ENCODE results near the gene CHAMP1. TPM values are rescaled to one million over a fixed set of nuclear protein-coding genes. Genes with fewer than 3 reads are reported as not detected.

The CHAMP1 gene
- total RNA-seq, 2 experiments from 2014 or later, result 11.0 to 12.2 TPM

DNA sequence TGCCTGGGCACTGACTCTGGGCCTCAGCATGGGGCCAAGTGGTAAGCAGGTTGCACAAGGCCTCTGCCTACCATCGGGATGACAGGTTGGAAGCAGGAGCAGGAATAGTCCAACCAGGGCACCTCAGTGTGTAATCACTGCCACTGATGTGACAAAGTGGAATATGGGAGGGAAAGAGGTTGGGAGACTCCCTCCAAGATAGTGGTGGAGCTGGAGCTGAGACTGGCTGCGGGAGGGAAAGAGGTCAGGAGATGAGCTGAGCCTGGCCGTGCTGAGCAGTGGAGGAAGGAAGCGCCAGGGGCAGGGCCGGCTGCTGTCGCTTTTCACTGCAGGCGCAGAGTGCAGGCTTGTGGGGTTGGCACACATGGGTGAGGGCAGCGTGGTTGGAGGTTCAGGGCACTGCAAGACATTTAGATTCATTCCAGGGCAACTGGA lies 26.1 kb upstream of the CHAMP1 start:
- Histone ChIP-seq H3K27ac (ENCODE audit: low read depth in 1 of 2, low read length in 2 of 2) (no peak overlapping the region), H3K9me3 (ENCODE audit: control insufficient read depth in 1 of 2, insufficient read depth in 1 of 2, low read length in 2 of 2) (no peaks in the 10 kb centered on the region), H3K4me1 (ENCODE audit: insufficient read depth, low read length) (peaks cover 13% of the 10 kb centered on the region), H3K27me3 (ENCODE audit: control insufficient read depth in 1 of 2, insufficient read depth in 2 of 2, low read length in 2 of 2) (no peaks in the 10 kb centered on the region), H3K4me3 (ENCODE audit: low read length) (no peak overlapping the region), H3K36me3 (ENCODE audit: insufficient read depth, low read length) (peaks cover 64% of the 10 kb centered on the region)
- Mint-ChIP-seq H3K36me3 (ENCODE audit: low read depth) (peaks cover 94% of the 10 kb centered on the region), H3K4me1 (ENCODE audit: low read depth) (peaks cover 40% of the 10 kb centered on the region), H3K27ac (peak overlapping the region; percentile 12), H3K27me3 (no peaks in the 10 kb centered on the region), H3K4me3 (no peak overlapping the region), H3K9me3 (no peaks in the 10 kb centered on the region)
- intact Hi-C loops (cut with DNase I, micrococcal nuclease), result no loop called here
- TF ChIP-seq, protein P1, sequence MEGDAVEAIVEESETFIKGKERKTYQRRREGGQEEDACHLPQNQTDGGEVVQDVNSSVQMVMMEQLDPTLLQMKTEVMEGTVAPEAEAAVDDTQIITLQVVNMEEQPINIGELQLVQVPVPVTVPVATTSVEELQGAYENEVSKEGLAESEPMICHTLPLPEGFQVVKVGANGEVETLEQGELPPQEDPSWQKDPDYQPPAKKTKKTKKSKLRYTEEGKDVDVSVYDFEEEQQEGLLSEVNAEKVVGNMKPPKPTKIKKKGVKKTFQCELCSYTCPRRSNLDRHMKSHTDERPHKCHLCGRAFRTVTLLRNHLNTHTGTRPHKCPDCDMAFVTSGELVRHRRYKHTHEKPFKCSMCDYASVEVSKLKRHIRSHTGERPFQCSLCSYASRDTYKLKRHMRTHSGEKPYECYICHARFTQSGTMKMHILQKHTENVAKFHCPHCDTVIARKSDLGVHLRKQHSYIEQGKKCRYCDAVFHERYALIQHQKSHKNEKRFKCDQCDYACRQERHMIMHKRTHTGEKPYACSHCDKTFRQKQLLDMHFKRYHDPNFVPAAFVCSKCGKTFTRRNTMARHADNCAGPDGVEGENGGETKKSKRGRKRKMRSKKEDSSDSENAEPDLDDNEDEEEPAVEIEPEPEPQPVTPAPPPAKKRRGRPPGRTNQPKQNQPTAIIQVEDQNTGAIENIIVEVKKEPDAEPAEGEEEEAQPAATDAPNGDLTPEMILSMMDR (IDR thresholded peaks at IDR 0.05), result no peak
- ChIA-PET POLR2A (no interaction called here), CTCF (no interaction called here)
- no peak for DNase-seq
- no peak for ATAC-seq (ENCODE audit: poor library complexity)

DNA sequence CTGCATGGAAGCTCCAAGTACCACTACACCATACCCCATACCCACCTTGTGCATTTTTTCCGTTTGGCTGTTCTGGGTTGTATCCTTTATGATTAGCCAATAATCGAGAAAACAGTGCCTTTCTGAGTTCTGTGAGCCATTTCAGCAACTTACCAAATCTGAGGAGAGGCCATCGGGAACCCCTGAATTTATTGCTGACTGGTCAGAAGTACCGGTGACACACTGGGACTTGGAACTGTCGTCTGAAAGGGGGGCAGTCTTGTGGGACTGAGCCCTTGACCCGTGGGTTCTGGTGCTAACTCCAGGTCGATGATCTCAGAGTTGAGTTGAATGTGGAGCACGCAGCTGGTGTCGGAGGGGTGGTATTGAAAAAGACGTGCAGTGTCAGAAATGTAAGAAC lies 17.9 kb upstream of the CHAMP1 start:
- POLR2A ChIA-PET, result no interaction called here
- H3K9me3 Mint-ChIP-seq, result no peaks in the 10 kb centered on the region
- TF ChIP-seq, protein P1 (IDR thresholded peaks at IDR 0.05), result no peak
- DNase-seq (no peak), ATAC-seq (ENCODE audit: poor library complexity) (no peak)
- intact Hi-C loops (cut with DNase I, micrococcal nuclease), result no loop called here
- H3K4me3 Mint-ChIP-seq, result no peak overlapping the region
- H3K4me1 Mint-ChIP-seq (ENCODE audit: low read depth), result no peaks in the 10 kb centered on the region
- Histone ChIP-seq H3K27ac (ENCODE audit: low read depth in 1 of 2, low read length in 2 of 2) (no peak overlapping the region), H3K4me3 (ENCODE audit: low read length) (no peak overlapping the region), H3K36me3 (ENCODE audit: insufficient read depth, low read length) (peaks cover 56% of the 10 kb centered on the region), H3K27me3 (ENCODE audit: control insufficient read depth in 1 of 2, insufficient read depth in 2 of 2, low read length in 2 of 2) (no peaks in the 10 kb centered on the region), H3K4me1 (ENCODE audit: insufficient read depth, low read length) (no peaks in the 10 kb centered on the region), H3K9me3 (ENCODE audit: control insufficient read depth in 1 of 2, insufficient read depth in 1 of 2, low read length in 2 of 2) (no peaks in the 10 kb centered on the region)
- no peak overlapping the region for H3K27ac Mint-ChIP-seq
- H3K27me3 Mint-ChIP-seq, result no peaks in the 10 kb centered on the region
- CTCF ChIA-PET, result no interaction called here
- peaks cover 63% of the 10 kb centered on the region for H3K36me3 Mint-ChIP-seq (ENCODE audit: low read depth)

DNA sequence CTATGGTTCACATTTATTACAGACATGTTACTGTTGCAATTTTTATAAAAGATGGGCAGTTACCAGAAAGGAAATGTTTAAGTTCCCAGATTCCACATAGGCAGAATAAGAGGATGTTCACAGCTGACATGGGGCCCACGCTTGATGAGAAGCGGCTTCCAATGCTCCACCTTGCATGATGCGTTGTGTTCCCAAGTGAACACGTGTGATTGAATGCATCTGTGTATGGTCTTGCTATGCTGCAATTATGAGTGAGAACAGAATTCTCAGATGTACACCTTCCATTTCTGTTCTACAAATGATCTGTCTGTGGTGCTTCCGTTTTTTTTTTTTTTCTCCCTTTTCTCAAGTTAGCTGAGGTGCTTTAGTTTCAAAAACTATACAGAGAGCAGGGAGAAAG lies 17.4 kb upstream of the CHAMP1 start:
- ChIA-PET CTCF (interaction anchor here (0.6 kb wide), 1 partner anchor 21 kb away, joined by 3 read pairs; no protein-coding TSS in a partner anchor), POLR2A (no interaction called here)
- TF ChIP-seq, protein P1 (IDR thresholded peaks at IDR 0.05), result no peak
- Mint-ChIP-seq H3K27me3 (no peaks in the 10 kb centered on the region), H3K9me3 (no peaks in the 10 kb centered on the region), H3K36me3 (ENCODE audit: low read depth) (peaks cover 63% of the 10 kb centered on the region), H3K4me3 (no peak overlapping the region), H3K27ac (no peak overlapping the region), H3K4me1 (ENCODE audit: low read depth) (no peaks in the 10 kb centered on the region)
- intact Hi-C loops (cut with DNase I, micrococcal nuclease), result no loop called here
- no peaks in the 10 kb centered on the region for H3K27me3 ChIP-seq (ENCODE audit: control insufficient read depth in 1 of 2, insufficient read depth in 2 of 2, low read length in 2 of 2)
- peaks cover 56% of the 10 kb centered on the region for H3K36me3 ChIP-seq (ENCODE audit: insufficient read depth, low read length)
- H3K4me1 ChIP-seq (ENCODE audit: insufficient read depth, low read length), result no peaks in the 10 kb centered on the region
- ATAC-seq (ENCODE audit: poor library complexity) (no peak), DNase-seq (no peak)
- H3K4me3 ChIP-seq (ENCODE audit: low read length), result no peak overlapping the region
- no peaks in the 10 kb centered on the region for H3K9me3 ChIP-seq (ENCODE audit: control insufficient read depth in 1 of 2, insufficient read depth in 1 of 2, low read length in 2 of 2)
- H3K27ac ChIP-seq (ENCODE audit: low read depth in 1 of 2, low read length in 2 of 2), result no peak overlapping the region

All from CD4-positive, alpha-beta T cell (primary cell).